ENCODE data around the gene NFKB2.
A peak's percentile ranks its signal among the peaks of the same experiment; 100 is the strongest.

Gene NFKB2

DNA sequence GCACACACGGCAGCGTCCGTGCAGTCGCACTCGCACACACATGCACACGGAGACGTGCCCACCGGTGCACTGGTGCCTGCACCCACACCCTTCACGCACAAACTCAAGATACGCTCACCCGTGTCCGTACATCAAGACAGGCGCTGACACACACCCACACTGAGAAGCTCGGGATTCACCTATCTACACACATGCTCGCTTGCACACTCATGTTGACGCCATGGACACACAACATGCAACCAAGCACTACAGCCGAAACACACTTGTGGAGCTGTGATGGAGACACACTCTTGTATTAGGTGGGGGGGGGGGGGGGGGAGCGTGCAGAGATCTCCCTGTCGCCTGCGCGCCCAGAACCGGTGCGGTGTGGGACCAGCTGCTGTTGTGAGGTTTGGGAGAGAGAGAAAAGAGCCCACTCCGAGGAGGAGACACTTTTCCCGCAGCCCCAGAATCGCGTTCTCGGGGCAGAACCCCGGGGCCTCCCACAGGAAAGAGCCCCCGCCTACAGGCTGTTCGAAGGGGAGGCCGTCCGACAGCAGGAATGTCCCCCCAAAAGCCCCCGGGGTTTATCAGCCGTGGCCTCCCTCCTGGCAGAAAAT is 605 bp upstream of the NFKB2 start:
- peak; percentile 59 for DNase-seq (ENCODE audit: low read depth)
- TF ChIP-seq, protein P1, sequence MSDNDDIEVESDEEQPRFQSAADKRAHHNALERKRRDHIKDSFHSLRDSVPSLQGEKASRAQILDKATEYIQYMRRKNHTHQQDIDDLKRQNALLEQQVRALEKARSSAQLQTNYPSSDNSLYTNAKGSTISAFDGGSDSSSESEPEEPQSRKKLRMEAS (IDR thresholded peaks at IDR 0.05; ENCODE audit: low read depth, low read length) = no peak; the same call in 1 of the 2 replicates
- TF ChIP-seq CTCF (IDR thresholded peaks at IDR 0.05; ENCODE audit: low read depth, low read length) (no peak), POLR2A (IDR thresholded peaks at IDR 0.05; ENCODE audit: extremely low read depth, insufficient read length) (no peak), MYC (IDR thresholded peaks at IDR 0.05; ENCODE audit: low read depth, low read length) (no peak; the same call in 1 of the 2 replicates)
- H3K4me3 ChIP-seq (ENCODE audit: low read depth, low read length) = peak overlapping the region; percentile 63

- no peak for DNase-seq (ENCODE audit: low read depth)
- TF ChIP-seq, protein P1 (IDR thresholded peaks at IDR 0.05; ENCODE audit: low read depth, low read length) = no peak
- no peak for TF ChIP-seq CTCF (IDR thresholded peaks at IDR 0.05; ENCODE audit: low read depth, low read length)
- TF ChIP-seq MYC (IDR thresholded peaks at IDR 0.05; ENCODE audit: low read depth, low read length) = no peak
- no peak overlapping the region for H3K4me3 ChIP-seq (ENCODE audit: low read depth, low read length)
Observed at GRCh38 chr10:102396317-102396650, 779 bp downstream of the NFKB2 start.

- no peak overlapping the region for H3K4me3 ChIP-seq (ENCODE audit: low read depth, low read length)
- no peak for DNase-seq (ENCODE audit: low read depth)
- no peak for TF ChIP-seq MYC (IDR thresholded peaks at IDR 0.05; ENCODE audit: low read depth, low read length)
- no peak for TF ChIP-seq CTCF (IDR thresholded peaks at IDR 0.05; ENCODE audit: low read depth, low read length)
- no peak for TF ChIP-seq POLR2A (IDR thresholded peaks at IDR 0.05; ENCODE audit: extremely low read depth, insufficient read length)
- TF ChIP-seq, protein P1 (IDR thresholded peaks at IDR 0.05; ENCODE audit: low read depth, low read length) = no peak
Observed at GRCh38 chr10:102396730-102397151, 1.2 kb downstream of the NFKB2 start.

- H3K4me3 ChIP-seq (ENCODE audit: low read depth, low read length) = no peak overlapping the region
- DNase-seq (ENCODE audit: low read depth) = no peak
- TF ChIP-seq CTCF (IDR thresholded peaks at IDR 0.05; ENCODE audit: low read depth, low read length) (no peak), POLR2A (IDR thresholded peaks at IDR 0.05; ENCODE audit: extremely low read depth, insufficient read length) (no peak), MYC (IDR thresholded peaks at IDR 0.05; ENCODE audit: low read depth, low read length) (no peak)
- TF ChIP-seq, protein P1 (IDR thresholded peaks at IDR 0.05; ENCODE audit: low read depth, low read length) = no peak
Observed at GRCh38 chr10:102397222-102398171, 2.0 kb downstream of the NFKB2 start.

DNA sequence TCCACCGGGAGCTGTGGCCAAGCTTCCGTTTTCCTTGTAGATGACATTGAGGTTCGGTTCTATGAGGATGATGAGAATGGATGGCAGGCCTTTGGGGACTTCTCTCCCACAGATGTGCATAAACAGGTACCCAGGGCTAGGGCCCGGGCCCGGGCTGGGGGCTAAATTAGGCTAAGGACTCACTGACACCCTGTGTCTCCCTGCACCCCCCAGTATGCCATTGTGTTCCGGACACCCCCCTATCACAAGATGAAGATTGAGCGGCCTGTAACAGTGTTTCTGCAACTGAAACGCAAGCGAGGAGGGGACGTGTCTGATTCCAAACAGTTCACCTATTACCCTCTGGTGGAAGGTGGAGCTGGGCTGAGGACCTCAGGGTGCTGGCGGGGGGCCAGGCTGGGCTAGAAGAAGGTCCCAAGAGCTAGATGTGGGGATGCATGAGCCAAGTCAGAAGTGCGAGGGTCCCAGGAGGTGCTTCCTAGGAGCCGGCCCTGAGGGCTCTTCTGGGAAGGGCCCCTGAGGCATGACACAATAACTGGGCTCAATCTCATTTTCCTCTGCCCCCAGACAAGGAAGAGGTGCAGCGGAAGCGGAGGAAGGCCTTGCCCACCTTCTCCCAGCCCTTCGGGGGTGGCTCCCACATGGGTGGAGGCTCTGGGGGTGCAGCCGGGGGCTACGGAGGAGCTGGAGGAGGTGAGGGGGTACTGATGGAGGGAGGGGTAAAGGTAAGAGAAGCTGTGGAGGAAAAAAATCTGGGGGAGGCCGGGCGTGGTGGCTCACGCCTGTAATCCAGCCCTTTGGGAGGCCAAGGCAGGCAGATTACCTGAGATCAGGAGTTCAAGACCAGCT is 2.9 kb downstream of the NFKB2 start:
- TF ChIP-seq, protein P1 (IDR thresholded peaks at IDR 0.05; ENCODE audit: low read depth, low read length) = no peak
- TF ChIP-seq POLR2A (IDR thresholded peaks at IDR 0.05; ENCODE audit: extremely low read depth, insufficient read length) = no peak
- H3K4me3 ChIP-seq (ENCODE audit: low read depth, low read length) = no peak overlapping the region
- DNase-seq (ENCODE audit: low read depth) = no peak

All from NB4 (cell line).